Measurements from ENCODE around the gene VRK2.

Gene VRK2

DNA sequence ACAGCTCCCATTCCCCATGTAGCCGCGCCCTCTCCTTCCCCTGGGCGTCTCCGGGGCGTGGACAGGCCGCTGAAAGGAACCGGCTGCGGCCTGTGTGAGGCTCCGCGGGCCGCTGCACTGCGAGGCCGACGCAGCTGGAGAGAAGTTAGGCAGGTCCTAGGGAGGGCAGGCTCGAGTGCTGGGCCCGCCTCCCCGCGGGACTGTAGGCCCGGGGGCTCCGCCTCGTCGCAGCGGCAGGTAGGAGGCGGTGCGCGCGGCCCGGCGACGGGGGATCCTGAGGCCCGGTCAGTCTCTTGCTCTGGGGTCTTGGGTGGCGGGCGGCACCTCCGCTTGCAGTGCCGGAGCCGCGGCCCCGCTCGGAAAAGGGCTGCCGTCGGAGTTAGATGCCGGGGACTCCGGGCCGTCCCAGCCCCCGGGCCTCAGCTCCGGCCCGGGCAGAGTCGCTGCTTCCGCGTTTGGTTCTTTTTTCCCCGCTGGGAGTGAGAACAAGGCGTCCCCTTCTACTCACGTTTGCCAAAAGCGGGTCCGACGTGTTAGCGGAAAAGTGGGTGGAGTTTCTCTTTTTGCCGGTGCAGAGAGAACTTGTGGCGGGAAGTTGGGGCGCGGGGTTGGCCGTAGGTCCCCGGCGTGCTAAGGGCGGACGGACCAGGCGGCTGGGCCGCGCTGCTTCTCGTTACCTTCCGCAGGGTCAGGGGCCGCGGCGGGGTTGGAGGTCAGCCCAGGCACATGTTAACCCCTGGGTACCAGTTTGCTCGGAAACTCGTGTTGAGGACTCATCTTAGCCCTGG is at the start of gene VRK2:
Gene VRK2 (plus strand): TSS at position 222 of the 788 bp plus-strand sequence. CDS start 2,026 bp downstream, outside the sequence.
- DNase-seq = peak; percentile 62 to 74 (median 67)

DNA sequence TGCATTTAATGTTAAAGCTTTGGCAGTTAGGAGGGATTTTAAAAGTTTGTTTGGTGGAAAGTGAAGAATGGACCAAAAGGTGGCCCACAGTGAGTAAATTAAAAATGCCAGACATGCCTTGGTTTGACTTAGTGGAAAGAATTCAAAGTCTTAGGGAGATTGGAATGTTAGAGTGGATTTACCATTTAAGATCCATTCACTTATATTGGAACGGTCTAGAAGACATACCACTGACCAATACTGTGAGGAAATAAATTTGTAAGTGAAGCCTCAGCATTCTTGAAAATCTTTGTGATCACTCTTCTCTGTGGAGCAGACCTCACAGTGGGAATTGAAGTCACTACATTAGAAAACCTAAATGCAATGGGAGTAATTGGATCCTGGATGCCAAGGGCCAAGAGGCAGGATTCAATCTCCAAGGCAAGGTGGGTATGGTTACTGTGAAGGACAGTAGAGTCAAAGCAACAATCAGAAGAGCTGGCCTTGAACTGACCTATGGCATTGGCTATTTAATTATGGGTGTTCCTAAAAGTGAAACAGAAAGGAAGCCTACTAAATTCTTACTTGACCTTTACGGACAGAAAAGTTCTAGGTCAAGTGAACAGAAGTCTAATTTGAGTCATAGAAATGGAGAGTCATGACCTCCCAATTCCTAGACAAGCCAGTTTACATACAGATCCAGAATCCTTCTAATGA is 40.2 kb upstream of the VRK2 start:
- no peak for DNase-seq

DNA sequence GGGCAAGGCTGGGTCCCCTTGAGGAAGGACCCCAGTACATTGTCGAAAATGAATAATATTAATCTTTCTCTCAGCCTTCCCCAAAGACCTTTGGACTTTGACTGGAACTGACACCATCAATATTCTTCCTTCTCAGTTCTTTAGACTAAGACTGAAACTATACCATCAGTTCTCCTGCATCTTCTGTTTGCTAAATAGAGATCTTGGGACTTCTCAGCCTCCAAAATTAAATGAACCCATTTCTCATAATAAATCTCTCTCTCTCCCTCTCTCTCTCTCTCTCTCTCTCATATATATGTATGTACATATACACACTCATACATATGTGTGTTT is 39.7 kb upstream of the VRK2 start:
- DNase-seq = no peak

DNA sequence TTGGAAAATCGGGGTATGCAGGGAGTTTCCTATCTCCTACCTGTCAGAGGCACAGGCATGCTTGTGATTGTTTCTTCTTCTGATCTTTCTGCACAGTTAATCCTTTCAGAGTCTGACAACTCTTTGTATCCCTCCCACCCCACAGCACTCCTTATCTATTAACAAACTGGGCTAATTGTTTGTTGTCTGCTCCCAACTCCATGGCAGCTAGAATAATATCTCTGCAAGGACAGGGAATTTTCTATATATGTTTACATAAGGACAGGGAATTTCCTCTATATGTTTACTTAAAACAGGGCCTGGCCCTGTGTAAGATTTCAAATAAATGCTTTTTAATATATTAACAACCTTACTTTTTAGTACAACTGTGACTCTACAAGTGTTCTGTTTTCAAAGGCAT is 36.0 kb upstream of the VRK2 start:
- no peak for DNase-seq

DNA sequence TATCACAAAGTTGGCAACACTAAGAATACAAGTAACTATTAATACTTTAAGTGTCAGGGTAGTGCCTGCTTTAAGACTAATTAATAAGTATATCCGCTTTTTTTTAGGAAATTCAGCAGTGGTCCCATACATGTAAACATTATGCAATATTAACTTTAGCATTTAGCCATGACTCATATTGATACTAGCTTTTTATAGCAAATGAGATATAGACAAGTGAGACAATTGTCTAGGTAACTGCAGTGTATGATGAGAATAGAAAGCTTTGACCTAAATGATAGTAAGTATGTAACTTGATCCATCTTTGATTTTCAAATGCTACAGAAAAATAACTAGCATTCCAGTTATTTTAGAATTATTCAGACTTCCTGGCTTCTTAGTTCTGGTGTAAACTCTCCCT is 27.4 kb upstream of the VRK2 start:
- no peak for DNase-seq

DNA sequence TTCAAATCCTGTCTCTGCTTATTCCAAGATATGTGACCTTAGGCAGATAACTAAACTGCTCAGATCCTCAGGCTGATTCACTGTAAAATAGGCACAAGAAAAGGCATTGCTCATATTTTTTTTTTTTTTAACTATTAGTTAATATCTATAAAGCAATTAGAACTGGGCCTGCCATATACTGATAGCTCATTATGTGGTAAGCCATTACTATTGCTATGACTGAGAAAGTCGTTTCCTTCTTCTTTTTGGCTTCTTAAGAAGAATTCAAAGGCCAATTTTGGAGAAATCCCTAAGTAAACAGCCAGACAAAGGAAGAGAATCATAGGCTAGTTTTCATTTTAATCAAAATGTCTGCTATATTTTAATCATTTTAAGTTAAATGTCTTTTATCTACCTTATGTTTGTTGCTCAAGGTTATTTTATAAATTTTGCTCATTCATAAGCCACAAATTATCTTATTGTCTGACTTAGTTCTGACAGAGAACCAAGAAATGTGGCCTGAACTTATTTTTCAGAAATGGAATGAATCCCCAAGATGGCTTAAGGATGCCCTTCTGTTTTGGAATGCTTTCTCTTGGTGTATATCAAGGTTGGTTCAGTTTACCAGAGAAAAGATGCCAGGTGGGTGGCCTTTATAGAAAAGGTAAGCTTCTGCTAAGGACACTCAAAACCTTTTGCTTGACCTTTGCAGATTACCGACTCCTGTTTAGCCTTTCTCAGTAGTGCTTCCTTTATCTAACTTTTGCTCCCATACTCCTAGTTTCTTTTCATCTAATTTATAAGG is 21.3 kb upstream of the VRK2 start:
- no peak for DNase-seq

DNA sequence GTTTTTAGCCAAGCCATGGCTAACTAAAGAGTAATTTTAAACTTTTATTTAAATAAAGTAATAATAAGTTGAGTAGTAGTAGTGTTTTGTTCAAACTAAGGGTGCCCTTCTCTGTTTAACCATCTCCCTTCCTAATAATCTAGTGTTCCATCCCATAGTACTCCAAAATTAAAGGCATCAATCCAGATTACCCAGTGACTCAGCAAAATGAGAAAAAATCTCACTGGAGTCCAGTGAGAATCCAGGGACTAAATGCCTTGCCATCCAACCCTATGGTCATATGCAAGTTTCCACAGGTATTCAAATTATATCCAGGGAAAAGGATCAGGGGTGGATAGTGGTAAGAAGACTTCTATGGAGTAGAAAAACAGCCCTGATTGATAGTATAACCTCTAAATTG is 19.6 kb upstream of the VRK2 start:
- no peak for DNase-seq

DNA sequence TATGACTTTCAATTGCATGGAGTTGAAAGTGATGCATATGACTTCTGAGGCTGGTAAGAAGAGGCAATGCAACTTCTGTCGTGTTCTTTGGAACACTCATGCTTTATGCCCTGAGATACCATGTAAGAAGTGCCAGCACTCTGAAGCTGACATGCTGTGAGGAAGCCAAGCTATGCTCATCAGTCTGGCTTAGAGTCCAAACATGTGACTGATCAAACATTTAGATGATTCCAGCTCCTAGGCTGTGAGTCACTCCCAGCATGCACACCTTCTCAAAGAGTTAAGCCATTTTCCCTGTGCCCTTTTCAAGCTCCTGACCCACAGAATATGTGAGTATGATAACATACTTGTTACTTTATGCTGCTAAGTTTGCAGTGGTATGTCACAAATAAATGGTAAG is 15.8 kb upstream of the VRK2 start:
- DNase-seq = no peak

DNA sequence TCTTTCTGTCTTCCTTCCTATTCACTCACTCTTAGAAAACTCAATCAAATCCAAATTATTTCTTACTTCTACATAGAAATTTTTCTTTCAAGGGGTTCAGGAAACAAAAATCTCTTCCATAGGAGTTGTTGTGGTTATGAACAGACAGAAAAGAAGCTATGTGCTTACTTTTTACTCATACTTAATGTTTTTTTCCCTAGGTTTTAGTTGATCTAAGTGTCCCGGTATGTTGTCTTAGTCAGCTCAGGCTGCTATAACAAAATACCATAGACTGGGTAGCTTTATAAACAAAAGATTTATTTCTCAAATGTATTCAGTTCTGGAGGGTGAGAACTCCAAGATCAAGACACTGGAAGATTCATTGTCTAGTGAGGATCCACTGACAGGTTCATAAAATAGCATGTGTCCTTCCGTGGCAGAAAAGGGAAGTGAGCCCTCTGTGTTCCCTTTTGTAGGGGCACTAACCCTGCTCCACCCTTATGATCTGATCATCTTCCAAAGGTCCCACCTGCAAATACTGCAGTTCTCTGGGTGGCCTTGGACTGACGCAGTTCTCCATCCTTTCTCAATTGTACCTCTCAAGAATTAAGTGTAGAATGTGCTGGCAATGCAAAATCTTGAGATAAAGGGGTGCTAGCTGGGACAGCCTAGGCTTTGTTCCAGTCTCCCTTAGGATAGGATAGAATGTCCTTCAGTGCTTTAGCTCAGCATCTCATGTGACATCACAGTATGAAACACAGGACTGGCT is 14.4 kb upstream of the VRK2 start:
- no peak for DNase-seq

DNA sequence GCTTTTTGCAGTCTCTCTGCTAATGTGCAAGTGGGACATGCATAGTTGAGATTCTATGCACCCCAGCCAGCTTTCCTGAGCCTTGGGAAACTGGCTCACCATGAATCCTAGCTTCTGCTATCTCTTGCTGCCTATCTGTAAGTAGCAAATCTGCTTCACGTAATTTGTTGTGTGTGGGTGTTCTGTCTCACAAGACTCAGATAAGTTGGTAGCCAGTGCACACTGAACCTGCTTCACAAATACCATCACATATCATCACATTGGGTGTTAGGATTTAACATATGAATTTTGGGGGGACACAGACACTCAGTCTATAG is 13.9 kb upstream of the VRK2 start:
- DNase-seq = no peak

DNA sequence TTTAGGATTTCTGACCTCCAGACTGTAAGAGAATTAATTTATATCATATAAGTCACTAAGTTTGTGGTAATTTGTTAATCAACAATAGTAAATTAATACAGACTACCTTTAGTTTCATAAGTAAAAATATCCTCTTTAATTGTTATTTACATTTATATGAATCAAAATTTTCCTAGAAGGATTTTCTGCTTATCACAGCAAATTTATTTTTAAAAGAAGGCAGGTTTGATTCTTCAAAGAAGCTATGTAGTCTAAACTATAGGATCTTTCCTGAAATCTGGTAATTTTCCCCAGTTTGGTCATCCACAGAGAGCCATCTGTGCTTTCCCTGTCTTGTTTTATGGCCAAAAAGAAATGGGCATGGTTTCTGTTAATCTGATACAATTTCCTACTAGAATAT is 13.1 kb upstream of the VRK2 start:
- DNase-seq = no peak

DNA sequence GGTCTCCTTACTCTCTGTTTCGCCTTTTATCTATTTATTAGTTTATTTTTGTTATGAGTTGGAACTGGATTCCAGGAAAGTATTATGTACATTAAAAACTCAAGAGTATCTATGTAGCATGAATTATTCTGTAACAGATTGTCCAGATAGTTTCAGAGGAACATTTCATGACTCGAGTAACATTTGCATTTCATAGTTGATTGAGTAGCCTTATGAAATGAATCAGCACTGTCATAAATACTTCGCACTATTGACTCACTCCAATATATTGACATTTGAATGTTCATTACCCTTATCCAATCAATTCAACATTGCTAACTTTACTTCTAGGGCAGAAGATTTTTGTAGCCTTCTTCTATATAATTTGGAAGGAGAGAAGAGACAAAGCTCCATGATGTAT is 11.3 kb upstream of the VRK2 start:
- no peak for DNase-seq

DNA sequence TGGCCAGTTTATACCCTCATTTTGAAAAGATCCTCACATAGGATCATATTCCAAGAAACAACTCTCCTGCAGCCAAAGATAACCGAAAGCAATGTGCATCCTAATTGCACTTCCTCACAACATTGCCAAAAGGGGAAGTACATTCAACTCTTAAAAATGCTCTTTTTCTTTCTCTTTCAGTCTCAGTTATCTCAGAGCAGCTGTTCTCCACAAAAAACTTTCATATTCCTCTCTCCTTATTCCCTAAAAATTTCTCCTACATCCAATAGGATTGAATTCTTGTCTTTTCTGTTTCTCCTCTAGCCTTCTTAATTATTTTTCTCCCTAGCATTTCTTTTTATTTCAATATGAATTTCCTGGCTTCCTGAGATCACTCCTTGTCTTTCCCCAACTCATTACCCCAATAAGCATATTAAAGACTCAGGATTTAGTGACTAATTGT is 7.4 kb upstream of the VRK2 start:
- no peak for DNase-seq

DNA sequence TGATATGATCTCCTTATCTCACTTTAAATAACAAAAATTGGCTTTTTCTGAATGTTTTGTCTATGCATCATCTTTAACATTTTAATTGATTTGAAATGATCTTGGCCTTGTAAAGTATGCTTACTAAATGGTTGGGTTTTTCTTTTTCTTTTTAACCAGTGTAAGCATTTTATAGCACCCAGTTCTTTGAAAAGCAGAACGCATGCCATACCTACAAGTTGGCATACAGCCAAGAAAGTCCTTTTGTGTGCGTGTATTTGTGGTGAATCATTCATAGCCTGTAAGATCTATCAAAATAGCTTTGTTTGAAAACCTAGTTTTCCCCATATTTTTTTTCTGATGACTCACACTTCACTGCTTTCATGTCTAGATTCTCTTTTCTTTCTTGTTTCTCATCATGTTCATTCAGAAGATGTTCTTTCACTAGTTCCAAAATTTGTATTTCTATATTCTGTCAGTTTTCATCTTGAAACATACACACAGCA is 4.1 kb upstream of the VRK2 start:
- no peak for DNase-seq

DNA sequence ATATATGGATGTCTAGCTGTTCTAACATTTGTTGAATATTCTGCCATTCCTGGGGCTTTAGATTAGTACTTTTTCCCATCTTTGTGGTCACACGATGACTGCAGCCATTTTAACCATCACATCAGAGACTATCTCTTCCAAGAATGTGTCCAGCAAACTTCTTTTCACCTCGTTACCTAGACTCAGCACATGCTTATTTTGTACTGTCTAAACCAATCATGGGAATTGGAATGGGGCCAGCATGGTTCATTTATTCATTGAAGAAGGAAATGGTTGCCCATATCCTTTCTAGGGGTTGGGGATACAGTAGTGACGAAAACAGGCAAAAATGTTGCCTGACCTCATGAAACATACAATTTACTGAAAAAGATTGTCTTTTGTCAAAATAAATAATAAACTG is 2.5 kb upstream of the VRK2 start:
- DNase-seq = no peak

DNA sequence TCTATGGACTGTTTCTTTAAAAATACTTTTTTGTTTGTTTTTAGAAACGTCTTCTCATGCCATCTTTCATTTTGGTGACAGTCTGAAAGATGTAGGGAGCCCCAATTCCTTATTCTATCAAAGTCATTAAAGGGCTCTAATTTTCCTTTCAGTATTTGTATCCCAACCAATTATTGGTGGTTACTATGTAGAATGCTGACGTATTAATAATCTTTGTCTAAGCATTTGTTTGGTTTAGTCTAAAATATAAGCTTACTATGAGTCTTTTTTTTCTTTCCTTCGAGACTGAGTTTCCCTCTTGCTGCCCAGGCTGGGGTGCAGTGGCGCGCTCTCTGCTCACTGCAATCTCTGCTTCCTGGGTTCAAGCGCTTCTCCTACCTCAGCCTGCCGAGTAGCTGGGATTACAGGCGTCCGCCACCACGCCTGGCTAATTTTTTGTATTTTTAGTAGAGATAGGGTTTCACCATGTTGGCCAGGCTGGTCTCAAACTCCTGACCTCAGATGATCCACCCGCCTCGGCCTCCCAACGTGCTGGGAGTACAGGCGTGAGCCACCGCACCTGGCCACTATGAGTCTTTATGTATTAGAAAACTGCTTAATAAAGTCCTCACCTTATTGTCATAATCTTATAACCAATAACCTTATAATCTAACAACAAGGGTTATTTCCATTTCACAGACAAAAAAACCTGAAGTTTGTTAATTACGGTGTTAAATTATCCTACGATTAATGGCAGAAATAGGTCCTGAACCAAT is 849 bp upstream of the VRK2 start:
- DNase-seq = no peak

DNA sequence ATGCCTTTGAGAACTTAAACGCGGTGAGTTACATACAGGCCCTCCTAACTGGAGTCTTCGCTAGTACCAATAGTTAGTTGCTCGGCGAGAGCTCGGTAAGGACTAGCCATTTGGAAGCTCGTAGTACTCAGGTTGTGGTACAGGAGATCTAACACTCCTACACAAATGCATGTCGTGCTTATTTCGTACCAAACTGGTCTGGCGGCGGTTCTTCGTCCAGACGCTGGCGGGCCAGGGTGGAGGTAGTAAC is 346 bp upstream of the VRK2 start:
- no peak for DNase-seq

DNA sequence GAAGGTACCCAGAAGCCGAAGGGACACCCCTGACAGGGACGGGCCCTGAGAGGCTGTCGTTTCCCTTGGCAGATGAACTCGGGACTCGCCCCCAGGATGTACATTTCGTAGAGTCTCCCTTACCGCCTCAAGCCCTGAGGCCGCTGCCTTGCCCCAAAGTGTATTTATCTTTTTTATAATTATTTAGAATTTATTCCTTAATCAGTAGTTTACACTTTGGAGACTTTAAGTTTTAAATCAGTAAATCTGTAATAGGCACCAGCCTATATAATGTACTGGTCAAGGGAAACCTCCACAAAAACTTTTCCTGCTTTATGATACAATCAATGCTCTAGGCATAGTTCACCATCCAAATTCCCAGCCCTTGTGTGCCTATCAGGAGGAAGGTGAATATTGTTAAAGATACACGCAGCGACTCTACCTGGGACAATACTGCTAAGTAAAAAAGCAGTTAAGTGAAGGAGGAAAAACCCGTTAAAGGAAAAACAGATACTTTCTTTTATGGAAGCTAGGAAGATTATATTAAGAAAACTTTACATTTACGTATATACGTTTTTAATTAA is 848 bp downstream of the VRK2 start:
- no peak for DNase-seq

DNA sequence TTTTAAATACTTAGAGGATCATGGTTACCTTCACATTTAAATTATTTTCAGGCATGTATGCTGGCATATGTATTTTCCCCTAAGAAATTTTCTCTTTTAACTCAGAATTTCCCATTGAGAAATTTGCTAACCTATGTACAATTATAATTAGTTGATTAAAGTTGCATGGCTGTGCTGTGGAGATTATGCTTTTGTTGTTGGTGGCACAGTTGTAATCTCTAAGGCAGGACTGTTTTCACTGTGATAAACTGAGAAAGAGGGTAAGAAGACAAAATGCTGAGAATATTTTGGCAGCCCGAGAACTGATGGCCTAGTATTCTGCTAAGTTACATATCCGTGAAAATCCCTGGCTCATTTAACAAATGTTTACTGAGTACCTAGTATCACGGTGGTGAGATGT is 1.4 kb downstream of the VRK2 start:
- DNase-seq = no peak

DNA sequence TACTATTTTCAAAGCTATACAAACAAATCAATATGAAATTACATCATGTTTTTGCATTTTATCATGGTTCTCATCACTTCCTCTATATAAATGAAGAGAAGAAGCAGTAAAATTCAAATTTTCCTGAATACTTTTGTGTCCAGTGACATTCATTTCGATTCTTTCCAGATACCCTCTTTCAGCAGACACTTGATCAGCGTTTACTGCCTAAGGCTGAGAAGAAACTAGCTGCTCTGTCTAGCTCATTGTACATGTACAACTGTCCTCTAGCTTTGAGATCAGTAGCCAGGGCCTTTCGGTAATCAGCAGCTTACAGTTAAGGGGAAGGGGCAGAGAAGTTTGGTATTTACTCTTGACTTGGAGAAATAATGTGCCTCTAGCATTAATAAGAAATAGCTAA is 4.8 kb downstream of the VRK2 start:
- DNase-seq = no peak

DNA sequence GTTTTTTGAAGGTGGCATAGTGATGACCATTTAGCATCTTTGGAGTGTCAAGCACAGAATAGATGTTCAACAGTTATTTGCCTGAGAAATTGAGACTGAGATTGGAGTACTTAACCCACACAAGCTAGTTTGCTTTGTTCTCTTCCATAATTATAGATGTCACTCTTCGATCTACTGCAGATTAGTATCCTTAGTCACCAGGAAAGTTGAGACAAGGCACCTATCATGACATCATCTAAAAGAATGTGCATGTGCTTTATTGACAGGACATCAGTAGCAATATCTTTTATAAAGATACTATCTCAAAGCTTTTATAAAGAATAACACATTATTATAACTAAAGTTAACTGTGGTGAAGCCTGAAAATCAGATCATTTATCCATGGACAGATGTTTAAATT is 6.4 kb downstream of the VRK2 start:
- DNase-seq = no peak

DNA sequence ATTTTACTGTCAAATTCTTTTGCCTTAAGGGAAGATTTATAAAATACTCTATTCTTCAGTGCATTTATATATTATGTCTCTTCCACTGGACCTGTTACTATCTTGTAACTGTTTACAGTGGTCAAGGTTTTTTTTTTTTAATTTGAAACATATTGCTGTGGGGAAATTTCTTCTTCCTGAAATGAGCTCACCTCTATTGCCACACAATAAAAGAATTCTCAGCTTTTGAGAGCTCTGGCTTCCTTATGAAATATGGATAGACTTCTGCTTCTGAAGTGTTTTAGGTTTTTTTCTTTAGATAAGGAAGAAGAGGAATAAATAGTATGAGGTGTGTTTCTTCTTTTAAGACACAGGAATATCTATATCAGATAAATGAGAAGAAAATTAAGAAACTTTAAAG is 7.7 kb downstream of the VRK2 start:
- DNase-seq = no peak
